Stimulated activated CD4-positive, alpha-beta T cell treated with anti-CD3 and anti-CD28 coated beads, Interleukin-2, amount 100 ng/mL, for 4 hours (primary cell): Measurements from ENCODE around the gene ARHGEF10L.

Experiments used
- DNase-seq: peaks from one replicate; pipeline ENCODE4 v3.0.0-alpha.2; 2020; ENCODE audit warnings: low read depth

Gene ARHGEF10L

GRCh38 chr1:17569200-17570139, 30.0 kb downstream of the ARHGEF10L start:
- DNase-seq = no peak

- DNase-seq = no peak
Observed at GRCh38 chr1:17570228-17570627, 30.7 kb downstream of the ARHGEF10L start.

- DNase-seq = no peak
Observed at GRCh38 chr1:17572264-17572985, 32.9 kb downstream of the ARHGEF10L start.

GRCh38 chr1:17573518-17574041, 34.1 kb downstream of the ARHGEF10L start:
- no peak for DNase-seq

- no peak for DNase-seq
Observed at GRCh38 chr1:17574516-17574915, 35.0 kb downstream of the ARHGEF10L start.

GRCh38 chr1:17575797-17576518, 36.5 kb downstream of the ARHGEF10L start:
- no peak for DNase-seq

- no peak for DNase-seq
Observed at GRCh38 chr1:17576519-17576853, 37.0 kb downstream of the ARHGEF10L start.

GRCh38 chr1:17577907-17578297, 38.4 kb downstream of the ARHGEF10L start:
- no peak for DNase-seq

DNA sequence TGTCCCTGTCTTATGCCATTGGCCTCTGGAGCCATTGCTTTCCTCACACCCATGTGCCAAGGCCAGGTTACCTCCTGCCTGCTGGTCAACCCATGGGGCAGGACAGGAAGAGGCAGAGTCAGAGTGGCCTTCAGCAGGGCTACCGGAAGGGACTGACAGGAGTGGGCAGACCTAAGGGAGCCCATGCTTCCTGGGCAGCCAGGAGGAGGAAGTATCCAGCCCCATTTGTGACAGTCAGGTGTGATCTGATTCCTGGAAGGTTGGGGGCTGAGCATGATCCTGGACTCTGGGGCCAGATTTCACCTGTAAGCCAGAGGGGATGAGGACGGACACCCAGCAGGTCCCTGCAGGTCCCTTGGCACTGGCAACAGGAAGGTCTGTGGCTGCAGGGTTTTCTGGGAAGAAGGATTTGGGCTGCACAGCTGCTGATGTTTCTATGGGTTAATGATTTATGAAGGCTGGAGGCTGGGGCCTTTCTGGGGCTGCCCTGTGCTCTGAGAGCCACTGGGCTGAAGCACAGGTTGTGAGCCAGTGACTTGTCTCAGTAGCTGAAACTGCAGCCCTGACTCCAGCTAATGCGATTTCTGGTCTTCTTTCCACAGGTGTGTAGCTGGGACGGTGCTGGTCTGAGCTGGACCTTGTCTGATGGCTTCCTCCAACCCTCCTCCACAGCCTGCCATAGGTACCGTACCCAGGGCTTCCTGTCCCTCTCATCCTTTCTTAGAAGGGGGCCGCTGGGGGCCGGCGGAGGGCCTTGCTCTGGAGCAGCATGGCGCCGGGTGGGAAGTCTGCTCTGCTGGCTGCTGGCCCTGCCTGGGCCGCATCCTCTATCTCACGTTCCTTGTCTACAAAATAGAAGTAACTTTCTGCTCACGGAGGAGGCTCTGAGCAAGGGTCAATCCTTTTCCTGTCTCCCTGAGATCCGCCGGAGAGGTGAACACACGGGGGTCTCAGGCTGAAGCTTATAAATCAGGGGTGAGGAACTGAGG, 40.7 kb downstream of the ARHGEF10L start:
- no peak for DNase-seq

- no peak for DNase-seq
Observed at GRCh38 chr1:17581389-17582123, 42.1 kb downstream of the ARHGEF10L start.

- DNase-seq = no peak
Observed at GRCh38 chr1:17582124-17582774, 42.8 kb downstream of the ARHGEF10L start.

DNA sequence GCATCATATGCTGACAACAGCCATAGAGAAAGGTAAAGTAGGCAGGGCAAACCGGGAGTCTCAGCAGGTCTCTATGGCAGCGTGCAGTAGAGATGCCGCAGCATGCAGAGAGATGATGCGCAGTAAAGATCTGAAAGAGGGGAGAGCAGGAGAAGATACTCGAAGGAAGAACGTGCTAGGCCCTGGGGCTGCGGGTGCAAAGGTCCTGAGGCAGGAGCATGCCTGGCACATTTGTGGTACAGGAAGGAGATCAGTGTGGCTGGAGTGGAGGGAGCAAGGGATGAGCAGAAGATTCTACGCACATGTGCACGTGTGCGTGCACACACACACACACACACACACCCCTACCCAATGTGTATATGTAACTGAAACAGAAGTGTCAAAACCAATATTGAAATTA, 45.0 kb downstream of the ARHGEF10L start:
- DNase-seq = no peak

DNA sequence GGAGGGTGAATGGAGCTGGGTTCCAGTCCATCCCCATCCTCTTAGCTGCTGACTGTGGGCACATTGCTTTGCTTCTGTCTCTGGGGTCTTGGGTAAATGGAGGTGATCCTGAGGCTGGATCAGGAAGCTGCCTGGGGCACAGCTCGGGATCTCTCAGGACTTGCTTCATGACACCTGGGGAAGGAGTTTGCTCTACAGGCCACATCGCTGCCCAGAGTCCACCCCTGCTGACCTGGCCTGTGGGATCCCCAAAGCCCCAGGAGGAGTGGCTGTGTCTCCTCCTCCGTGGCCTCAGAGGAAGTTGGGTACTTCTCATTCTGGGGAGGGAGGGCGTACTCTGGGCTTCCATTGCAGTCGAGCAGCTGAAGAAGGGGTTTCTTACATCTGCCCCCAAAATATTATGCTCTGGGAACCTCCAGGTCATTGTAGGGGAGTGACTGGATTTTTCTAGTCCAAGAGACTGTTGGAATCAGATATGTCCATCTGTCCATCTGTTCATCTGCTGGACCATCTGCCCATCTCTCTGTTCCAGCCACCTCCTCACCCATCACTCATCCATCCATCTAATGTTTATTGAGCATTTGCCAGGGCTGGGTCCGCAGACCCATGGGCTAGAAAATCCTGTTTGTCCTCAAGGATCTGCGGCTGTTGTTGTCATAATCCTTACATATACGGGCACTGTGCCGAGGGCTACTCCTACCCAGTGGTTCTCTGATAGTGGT, 45.9 kb downstream of the ARHGEF10L start:
- no peak for DNase-seq

DNA sequence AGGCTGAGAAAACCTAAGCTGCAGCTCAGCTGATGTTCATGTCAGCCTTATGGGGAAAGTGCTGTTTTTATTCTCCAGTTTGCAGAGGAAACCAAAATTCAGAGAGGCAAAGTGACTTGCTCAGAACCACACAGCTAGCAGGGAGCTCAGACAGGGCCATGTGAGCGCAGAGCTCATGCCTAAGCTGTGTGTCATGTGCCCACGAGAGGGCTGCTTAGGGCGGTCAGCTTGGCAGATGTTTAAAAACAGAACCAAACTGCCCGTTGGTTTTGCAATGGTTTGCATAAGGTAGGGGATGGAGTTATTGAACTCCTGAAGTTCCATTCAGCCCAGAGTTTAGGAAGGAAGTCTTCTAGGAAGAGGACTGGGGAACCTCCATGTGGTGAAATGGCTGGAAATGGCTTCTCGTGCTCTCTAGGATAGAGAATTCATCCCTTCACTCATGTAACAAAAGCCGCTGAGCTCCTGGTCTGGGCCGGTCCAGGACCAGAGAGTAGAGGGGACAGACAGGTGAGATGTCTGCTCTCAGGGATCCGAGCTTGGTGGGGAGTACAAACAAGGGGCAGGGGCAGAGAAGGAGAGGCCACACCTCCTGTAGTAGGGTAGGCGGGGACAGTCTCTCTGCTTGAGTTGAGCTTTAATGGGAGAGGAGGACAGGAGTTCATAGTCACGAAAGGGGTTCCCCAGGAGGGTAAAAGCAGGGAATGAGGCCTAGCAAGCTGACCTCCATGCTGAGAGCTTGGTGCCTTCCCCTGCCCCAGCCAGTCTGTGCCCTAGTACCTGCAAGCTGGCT, 46.9 kb downstream of the ARHGEF10L start:
- DNase-seq = no peak

DNA sequence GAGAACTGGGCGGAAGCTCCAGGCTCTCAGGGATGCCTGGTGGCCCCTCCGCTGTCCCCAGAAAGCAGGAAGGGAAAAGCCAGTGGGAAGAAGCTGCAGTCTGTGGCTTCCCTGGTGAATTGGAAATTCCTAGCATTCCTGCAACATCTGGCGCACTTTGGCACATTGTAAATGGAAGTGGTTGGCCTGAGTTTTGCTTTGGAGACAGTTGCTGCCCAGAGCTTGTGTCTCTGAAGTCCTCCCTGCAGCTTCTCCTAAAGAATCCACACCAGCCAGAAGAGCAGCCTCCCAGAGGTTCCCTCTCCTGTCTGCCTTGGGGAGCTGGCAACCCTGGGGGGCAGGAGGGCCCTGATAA, 48.2 kb downstream of the ARHGEF10L start:
- no peak for DNase-seq

DNA sequence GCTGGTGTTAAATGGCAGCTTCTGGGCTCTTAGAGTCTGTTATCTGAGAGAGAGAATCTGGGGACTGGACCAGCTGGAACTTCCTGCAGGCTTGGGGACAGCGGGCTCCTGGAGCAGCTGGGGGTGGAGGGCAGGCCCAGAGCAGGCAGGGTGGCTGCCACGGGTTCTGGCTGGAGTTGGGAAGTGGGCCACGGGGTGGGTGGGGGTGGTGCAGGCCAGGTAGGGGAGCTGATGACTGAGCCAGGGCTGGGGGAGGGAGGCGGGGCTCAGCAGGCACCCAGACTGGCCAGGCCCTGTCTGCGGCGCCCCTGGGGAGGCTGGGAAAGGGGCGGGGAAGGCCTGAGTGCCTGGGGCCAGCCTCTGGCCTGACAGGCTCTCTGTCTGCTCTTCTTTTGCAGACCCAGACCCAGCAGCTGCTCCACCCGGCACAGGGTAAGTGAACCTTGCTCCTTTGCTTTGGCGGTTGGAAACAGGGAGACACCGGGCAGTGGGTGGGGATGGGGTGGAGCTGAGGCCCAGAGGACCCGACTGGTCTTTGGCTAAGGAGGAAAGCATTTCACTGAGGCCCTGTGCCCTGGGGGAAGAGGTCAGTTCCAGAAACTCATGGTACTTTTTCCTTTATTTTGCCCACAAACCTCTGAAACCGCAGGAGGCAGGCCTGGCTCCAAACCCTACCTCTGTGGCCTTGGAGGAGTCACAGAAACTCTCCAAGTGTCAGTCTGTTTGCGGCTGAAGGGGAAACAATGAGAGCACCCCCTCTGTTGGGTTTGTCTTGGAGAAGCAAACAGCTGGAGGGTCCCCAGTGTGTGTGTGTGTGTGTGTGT, 48.8 kb downstream of the ARHGEF10L start:
- no peak for DNase-seq

DNA sequence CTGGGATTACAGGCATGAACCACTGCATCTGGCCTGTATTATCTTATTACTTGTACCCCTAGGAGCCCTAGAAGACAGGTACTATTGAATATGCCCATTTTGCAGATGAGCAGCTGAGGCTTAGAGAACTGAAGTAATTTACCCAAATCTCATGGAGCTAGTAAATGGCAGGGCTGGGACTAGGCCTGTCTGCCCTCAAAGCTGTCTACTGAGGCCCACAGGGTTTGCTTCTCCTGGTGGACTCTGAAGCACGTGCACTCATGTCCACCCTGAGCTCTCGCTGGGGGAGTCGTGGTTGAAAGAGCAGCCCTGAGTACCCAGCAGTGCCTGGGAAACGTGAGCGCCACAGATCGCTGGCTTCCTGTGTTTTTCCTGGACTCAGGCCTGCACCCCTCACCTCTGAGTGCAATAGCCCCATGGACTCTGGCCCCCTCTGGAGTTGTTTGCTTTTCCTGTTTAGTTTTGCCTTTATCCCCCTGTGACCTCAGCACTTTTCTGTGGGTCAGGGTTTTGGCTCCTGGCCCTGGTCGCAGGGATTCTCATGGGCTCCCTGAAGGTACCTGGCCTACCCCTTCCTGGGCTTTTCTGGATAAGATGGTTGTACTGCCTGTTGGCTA, 52.4 kb downstream of the ARHGEF10L start:
- DNase-seq = no peak
